Urinary bladder (tissue), 4 donors: ENCODE results near the gene SLC19A1. TPM values are rescaled to one million over a fixed set of nuclear protein-coding genes. Genes with fewer than 3 reads are reported as not detected.

Experiments used
- DNase-seq: peaks from one replicate; pipeline ENCODE4 v3.0.0-alpha.2; 2015; ENCODE audit errors: extremely low spot score
- H3K27ac ChIP-seq: one replicate; pipeline ENCODE4 v1.5.1; 2013; ENCODE audit warnings: low read depth, mild to moderate bottlenecking, moderate library complexity
- H3K36me3 ChIP-seq: one replicate; pipeline ENCODE4 v1.6.1; 2013; ENCODE audit warnings: mild to moderate bottlenecking, moderate library complexity; ENCODE audit not compliant: insufficient read depth
- H3K4me1 ChIP-seq: one replicate; pipeline ENCODE4 v1.6.1; 2013; ENCODE audit warnings: mild to moderate bottlenecking, moderate library complexity; ENCODE audit not compliant: insufficient read depth
- H3K4me3 ChIP-seq: one replicate; pipeline ENCODE4 v1.5.1; 2013; ENCODE audit warnings: low read depth, low read length
- WGBS: extraction: QIAGEN DNeasy Blood & Tissue Kit; methylation state at CpG from one replicate; pipeline ENCODE4 v1.1.7; 2013; 5-methylcytosine and 5-hydroxymethylcytosine counted together
- polyA plus RNA-seq: library from polyadenylated mRNA; stranded (reverse); fragments of 200-250 nt; gene quantifications from one replicate; pipeline ENCODE4 v1.2.3, GENCODE V29; 2013
- total RNA-seq: library from RNA; depleted of rRNA; stranded (reverse); fragments of >200 nt; gene quantifications from one replicate; pipeline ENCODE4 v1.2.3, GENCODE V29; 2014
- donor health status: healthy with polysubstance abuse.
- donor health status: healthy.

SLC19A1 gene
- total and polyA plus RNA-seq, 2 donors, result 4.2 to 7.5 TPM

DNA sequence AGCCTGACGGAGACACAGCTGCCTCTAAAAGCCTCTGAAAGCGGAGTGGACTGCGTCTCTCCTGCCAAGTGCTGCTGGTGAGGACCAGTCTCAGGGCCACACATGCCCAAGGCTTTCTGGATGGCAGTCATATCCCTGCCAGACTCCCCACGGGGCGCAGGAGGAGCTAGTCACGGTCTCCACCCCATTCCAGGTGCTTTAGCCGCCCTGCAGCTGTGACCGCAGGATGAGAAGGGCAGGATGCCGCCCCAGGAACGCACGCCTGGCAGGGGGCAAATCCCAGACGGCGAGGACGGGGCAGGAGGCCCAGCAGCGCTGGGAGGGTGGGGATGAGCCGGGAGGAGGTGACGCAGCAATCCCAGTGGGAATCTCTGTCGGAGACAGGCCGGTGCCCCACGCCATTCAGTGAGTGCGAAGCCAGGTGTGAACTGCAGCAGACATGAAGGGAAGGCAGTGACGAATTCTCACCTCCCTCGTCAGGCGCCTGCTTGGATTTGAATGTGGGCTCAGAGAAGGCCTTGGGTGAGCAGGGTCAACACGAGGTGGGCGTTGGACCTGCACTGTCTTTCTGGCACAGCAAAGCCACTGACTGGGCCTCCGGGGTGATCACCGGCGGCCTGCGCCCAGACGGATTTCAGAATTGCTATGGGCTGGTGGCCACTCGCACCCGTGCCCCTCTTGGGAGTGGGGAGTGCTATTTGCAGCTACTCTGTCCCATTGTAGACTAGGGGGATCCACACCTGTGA, 38.5 kb upstream of the SLC19A1 start:
- DNase-seq, result no peak
- no peaks in the 10 kb centered on the region for H3K36me3 ChIP-seq
- 65% methylated on average over 33 of the region's 33 CpGs for WGBS
- no peaks in the 10 kb centered on the region for H3K4me1 ChIP-seq
- no peak overlapping the region for H3K27ac ChIP-seq
- H3K4me3 ChIP-seq, result no peak overlapping the region

DNA sequence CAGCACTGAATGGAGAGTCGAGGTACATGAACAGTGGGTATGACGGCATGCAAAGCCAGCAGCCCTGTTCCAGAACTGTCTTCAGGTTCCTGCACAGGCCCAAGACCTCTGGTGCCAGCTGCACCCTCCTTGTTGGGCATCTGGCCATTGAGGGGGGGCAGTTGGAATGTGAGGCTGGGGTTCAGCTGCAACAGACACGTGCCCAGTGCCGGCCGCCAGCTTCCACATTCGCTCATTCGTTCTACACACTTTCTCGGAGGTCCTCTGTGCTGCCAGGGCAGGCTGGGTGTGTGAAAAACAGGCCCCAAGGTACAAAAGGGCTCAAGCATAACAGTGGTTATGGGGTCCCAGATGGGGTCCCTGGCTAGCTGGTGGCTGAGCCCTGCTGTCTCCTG, 37.9 kb upstream of the SLC19A1 start:
- no peak for DNase-seq
- no peaks in the 10 kb centered on the region for H3K4me1 ChIP-seq
- H3K4me3 ChIP-seq, result no peak overlapping the region
- WGBS, result 84% methylated on average over 8 of the region's 8 CpGs
- H3K27ac ChIP-seq, result no peak overlapping the region
- H3K36me3 ChIP-seq, result no peaks in the 10 kb centered on the region

DNA sequence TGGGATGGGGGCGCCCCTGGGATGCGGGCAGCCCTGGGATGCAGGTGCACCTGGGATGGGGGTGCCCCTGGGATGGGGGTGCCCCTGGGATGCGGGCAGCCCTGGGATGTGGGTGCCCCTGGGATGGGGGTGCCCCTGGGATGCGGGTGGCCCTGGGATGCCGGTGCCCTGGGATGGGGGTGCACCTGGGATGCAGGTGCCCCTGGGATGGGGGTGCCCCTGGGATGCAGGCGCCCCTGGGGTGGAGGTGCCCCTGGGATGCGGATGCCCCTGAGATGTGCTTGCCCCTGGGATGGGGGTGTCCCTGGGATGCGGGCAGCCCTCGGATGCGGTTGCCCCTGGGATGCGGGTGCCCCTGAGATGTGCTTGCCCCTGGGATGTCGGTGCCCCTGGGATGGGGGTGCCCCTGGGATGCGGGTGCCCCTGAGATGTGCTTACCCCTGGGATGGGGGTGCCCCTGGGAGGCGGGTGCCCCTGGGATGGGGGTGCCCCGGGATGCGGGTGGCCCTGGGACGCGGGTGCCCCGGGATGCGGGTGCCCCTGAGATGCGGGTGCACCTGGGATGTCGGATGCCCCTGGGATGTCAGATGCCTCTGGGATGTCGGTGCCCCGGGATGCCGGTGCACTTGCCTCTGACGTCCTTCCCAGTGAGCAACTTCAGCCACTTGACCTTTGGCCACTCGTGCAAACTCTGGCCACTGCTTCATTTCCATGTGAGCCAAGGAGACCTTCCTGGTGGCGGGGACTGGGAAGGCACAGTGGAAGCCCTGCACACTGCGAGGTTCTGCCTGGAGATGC, 37.3 kb upstream of the SLC19A1 start:
- H3K36me3 ChIP-seq, result no peaks in the 10 kb centered on the region
- no peak overlapping the region for H3K4me3 ChIP-seq
- no peak overlapping the region for H3K27ac ChIP-seq
- WGBS, result 94% methylated on average over 29 of the region's 29 CpGs
- DNase-seq, result no peak
- H3K4me1 ChIP-seq, result no peaks in the 10 kb centered on the region

DNA sequence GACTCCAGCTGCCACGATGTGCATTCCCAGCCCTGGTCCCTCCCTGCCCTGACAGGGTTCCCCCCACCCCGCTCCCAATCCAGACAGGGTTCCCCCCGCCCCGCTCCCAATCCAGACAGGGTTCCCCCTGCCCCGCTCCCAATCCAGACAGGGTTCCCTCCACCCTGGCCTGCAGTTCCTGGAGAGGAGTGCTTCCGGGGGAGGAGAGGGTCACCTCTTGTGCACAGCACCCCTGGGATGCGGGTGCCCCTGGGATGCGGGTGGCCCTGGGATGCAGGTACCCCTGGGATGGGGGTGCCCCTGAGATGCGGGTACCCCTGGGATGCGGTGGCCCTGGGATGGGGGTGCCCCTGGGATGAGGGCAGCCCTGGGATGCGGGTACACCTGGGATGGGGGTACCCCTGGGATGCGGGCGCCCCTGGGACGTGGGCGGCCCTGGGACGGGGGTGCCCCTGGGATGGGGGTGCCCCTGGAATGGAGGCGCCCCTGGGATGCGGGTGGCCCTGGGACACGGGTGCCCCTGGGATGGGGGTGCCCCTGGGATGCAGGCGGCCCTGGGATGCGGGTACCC, 36.7 kb upstream of the SLC19A1 start:
- Histone ChIP-seq H3K36me3 (no peaks in the 10 kb centered on the region), H3K27ac (no peak overlapping the region), H3K4me3 (no peak overlapping the region), H3K4me1 (no peaks in the 10 kb centered on the region)
- 94% methylated on average over 21 of the region's 21 CpGs for WGBS
- no peak for DNase-seq

DNA sequence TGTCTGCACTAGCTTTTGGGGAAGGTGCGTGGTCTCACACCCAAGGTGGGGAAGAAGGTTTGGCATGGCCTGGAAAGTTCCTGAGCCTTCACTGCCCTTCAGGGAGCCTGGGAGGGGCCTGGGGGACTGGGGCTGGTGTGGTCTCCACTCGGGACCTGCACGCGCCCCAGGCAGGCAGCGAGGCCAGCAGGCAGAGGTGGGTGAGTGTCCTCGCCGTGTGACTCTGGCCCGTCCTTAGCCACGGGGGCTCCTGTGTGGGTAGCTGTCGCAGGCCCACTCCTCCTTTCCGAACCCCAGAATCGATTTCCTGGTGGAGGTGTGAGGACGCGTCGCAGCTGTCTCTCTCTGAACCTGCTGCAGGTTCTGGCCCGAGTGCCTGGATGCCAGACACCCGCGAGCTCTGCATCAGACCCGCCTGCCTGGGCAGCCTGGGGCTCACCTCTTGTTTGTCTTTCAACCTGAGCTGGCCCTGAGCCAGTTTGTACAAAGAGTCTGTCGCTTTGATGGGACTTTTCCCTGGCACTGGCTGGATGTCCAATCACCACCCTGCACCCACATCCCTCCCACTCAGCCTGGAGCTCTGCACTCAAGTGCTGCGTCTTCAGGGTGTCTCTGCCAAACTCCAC, 36.0 kb upstream of the SLC19A1 start:
- WGBS, result 77% methylated on average over 21 of the region's 21 CpGs
- no peak for DNase-seq
- Histone ChIP-seq H3K4me3 (no peak overlapping the region), H3K4me1 (no peaks in the 10 kb centered on the region), H3K27ac (no peak overlapping the region), H3K36me3 (no peaks in the 10 kb centered on the region)

DNA sequence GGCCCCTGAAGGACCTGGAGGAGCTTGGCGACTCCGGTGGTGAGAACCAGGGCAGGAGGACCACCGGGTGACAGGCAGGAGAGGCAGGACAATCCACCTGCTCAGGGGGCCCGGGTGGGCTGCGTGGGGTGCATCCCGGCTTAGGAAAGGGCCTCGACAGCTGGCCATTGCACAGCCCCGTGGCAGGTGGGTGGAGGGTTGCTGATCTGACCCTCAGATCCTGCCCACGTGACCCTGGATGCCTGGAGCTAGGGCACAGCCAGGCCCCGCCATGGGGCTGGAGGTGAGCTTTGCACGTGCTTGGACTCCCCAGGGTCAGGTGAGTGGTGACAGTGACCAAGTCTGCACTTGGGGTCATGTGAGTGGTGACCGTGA, 35.5 kb upstream of the SLC19A1 start:
- H3K27ac ChIP-seq, result no peak overlapping the region
- DNase-seq, result no peak
- no peaks in the 10 kb centered on the region for H3K4me1 ChIP-seq
- WGBS, result 90% methylated on average over 12 of the region's 12 CpGs
- no peak overlapping the region for H3K4me3 ChIP-seq
- H3K36me3 ChIP-seq, result no peaks in the 10 kb centered on the region

DNA sequence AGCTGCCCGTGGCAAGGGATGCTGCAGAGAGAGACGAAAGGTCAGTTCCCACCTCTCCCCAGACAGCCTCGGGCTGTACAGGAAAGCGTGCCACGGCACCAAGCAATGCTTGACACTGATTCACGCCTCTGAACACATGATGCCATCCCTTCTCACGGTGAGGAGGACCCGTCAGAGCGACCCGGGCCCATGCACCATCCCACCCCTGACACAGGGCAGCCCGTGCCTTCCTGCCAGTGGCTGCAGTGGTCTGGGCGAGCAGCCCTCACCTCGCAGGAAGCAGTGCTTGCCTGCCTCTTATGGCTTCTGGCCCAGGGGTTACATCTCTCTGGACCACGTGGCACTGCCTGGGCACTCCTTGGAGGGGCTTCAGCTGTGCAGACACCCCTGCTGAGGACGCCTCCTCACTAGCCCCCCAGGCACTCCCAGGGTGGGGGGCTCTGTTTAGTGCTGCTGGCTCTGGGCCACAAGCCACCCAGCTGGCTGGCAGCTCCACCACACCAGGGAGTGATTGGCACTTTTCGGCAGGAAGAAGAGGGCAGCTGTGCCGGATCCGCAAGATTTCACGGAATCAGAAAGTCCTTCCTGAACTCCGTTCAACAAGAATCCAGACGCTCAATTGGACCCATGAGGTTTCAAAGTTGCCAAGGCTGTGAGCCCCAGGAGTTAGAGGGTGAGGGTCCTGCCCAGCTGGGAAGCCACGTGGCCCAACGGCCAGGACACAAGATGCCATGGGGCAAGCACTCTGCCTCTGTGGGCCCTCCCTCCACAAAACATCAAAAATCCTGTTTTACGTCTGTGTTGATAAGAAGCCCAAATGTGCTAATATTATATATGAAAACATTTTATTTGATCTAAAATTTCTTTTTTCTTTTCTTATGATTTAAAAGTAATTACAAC, 34.8 kb upstream of the SLC19A1 start:
- Histone ChIP-seq H3K4me3 (no peak overlapping the region), H3K4me1 (no peaks in the 10 kb centered on the region), H3K36me3 (no peaks in the 10 kb centered on the region), H3K27ac (no peak overlapping the region)
- DNase-seq, result no peak
- 82% methylated on average over 24 of the region's 24 CpGs for WGBS

DNA sequence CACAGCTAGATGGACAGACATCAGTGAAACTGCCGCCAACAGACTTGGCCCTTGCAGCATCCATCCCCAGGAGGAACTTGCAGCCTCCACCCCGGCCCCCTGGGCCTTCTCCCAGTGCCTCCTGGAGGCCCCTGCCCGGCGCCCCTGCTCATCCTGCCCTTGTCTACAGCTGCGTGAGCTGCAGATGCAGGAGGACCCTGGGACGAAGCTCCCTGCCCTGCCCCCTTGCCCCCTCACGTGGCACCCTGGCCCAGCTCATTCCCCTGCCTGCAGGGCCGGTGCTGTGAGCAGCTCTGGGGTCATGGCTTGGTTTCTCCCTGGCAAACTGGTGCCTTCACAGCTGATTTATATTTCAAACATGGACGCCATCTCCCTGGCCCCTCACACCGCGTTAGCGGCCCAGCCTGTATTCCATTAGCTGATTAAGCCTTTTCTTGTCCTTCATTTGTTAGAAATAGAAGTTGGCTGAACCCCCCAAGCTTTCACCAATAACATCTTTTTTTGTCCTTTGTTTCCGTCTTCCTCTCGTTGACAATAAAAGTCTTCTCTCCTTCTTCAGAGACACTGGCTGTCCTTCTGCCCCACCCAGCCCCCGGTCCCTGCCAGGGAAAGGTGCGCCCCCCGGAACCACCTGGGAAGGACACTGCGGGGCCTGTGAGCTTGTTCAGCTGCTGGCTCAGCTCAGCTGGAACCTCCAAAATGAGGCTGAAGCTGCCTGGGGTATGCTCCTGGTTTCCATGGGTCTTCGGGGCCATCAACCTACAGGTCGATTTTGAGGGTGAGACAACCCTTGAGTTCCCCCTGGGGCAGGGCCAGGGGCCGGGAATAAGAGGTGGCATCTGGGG, 34.0 kb upstream of the SLC19A1 start:
- no peak overlapping the region for H3K27ac ChIP-seq
- H3K4me1 ChIP-seq, result no peaks in the 10 kb centered on the region
- no peak for DNase-seq
- no peaks in the 10 kb centered on the region for H3K36me3 ChIP-seq
- H3K4me3 ChIP-seq, result no peak overlapping the region
- WGBS, result 89% methylated on average over 21 of the region's 21 CpGs

DNA sequence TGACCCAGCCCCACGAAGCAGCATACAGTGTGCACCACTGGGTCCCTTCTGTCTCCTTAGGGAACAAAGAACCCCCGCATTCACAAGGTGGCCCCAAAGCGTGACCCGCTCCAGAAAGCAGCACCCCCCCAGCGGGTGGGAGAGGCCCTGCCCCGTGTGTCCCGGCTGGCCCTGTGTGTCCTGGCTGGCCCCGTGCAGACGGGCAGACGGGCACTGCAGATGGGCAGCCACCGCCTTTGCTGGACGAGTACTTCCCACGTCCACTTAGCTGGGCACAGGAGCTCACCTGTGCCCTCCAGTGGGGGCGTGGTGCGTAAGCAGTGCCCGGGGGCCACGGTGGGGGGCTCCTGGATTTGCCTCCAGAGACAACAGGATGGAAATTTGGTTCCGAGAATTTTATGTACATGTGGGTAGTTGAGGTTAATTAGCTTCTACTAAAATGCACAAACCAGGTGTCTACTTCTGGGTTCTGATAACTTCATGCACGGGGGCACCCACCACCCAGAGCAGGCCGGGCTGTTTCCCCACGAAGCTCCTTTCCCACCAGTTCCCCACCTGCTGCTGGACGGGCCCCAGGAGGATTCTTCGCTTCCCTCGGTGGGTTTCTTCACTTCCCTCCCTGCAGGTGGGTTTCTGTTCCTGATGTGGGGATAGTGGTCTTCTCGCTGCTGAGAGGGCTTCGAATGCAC, 33.2 kb upstream of the SLC19A1 start:
- no peak overlapping the region for H3K4me3 ChIP-seq
- H3K4me1 ChIP-seq, result no peaks in the 10 kb centered on the region
- H3K36me3 ChIP-seq, result no peaks in the 10 kb centered on the region
- no peak overlapping the region for H3K27ac ChIP-seq
- 92% methylated on average over 26 of the region's 26 CpGs for WGBS
- DNase-seq, result no peak

DNA sequence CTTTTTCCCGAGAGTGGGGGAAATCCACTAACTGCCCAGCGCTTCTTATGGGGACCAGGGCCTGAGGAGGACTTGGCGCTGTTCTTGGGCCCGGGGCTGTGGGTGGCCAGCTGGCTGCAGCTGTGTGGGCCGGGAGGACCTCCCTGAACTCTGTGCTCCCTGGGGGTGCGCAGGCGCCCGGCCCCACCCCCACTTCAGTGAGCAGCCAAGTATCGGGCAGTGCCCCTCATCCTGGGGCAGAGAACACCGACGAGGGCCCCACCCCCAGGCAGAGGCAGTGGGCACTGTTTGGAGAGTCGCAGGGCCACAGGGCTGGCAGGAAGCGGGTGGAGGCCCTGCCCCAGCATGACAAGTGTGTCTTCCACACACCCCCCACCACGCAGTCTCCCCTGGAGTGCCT, 32.5 kb upstream of the SLC19A1 start:
- Histone ChIP-seq H3K27ac (no peak overlapping the region), H3K4me1 (no peaks in the 10 kb centered on the region), H3K36me3 (no peaks in the 10 kb centered on the region), H3K4me3 (no peak overlapping the region)
- no peak for DNase-seq
- WGBS, result 62% methylated on average over 14 of the region's 14 CpGs

DNA sequence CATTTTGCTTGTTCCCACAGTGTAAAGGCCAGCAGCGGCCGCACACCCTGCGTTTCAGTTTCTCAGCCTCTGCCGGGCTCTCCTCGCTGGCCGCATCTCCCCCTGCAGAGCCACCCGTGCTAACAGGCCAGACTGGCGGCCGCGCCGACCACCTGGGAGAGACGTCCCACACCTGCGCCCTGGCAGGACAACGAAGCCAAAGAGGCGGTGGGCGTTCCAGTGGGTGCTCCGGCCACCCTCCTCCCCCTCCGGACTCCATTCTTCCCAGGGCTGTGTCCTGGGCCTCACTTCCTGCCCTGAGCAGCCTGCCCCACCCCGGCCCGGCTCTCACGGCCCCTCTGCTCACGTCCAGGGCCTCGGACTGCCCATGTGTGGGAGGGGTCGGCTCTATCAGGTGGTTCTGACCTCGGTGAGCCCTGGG, 31.9 kb upstream of the SLC19A1 start:
- Histone ChIP-seq H3K4me1 (no peaks in the 10 kb centered on the region), H3K36me3 (no peaks in the 10 kb centered on the region), H3K27ac (no peak overlapping the region), H3K4me3 (no peak overlapping the region)
- DNase-seq, result no peak
- WGBS, result 73% methylated on average over 25 of the region's 25 CpGs

DNA sequence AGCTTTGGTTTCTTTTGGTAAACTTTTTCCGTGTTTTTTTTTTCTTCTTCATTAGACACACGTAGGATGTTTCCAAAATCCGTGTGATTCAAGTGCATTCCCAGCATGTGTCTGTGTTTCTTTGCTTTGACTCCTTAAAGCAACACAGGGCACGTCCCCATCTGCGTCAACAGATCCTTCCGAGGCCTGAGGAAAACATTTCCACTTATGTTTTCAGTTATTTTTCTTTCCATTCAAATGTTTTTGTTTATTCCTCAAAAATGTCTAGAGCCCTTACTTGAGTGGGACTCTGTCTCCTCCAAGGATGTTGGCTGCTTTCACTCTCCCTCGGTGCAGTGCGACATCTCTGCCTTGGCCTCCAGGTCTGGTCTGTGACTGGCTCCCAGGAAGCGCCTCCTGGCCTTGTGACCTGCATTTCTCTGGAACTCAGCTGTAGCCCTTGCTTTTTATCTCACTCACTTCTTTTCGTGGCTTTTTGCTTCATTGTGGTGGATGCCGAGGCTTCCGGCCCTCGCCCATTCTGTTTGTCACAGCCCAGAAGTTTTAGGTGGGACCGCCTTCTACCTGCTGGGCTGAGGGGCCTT, 31.3 kb upstream of the SLC19A1 start:
- Histone ChIP-seq H3K36me3 (no peaks in the 10 kb centered on the region), H3K27ac (no peak overlapping the region), H3K4me1 (no peaks in the 10 kb centered on the region), H3K4me3 (no peak overlapping the region)
- WGBS, result 85% methylated on average over 14 of the region's 14 CpGs
- DNase-seq, result no peak
